Transverse colon (tissue), 3 donors: ENCODE results near the gene GJB5.
"Not testable (repeated sequence)": the region's sequence is repeated elsewhere in the genome, so short reads cannot be mapped to it uniquely, and the experiment has no call there.

Experiments used
- CTCF ChIP-seq, 5 experiments: fragments of 200-600 bp in 3 of 5; fragments of 450-650 bp in 2 of 5; sonication (generic) in 3 of 5; IDR thresholded peaks; 1 replicate in 2 of 5; 2 replicates in 3 of 5; pipeline ENCODE4 v1.5.1; 2016 to 2017; ENCODE audit warnings: antibody characterized with exemption in 5 of 5, inconsistent platforms in 3 of 5, mild to moderate bottlenecking in 2 of 5, moderate library complexity in 1 of 5
- POLR2A ChIP-seq: fragments of 450-650 bp; IDR thresholded peaks from one replicate; pipeline ENCODE4 v1.6.1; 2016; ENCODE audit warnings: antibody characterized with exemption, mild to moderate bottlenecking, moderate library complexity

GRCh38 chr1:34737236-34737635, 17.6 kb upstream of the GJB5 start:
- not testable (repeated sequence) for TF ChIP-seq POLR2A; CTCF (IDR thresholded peaks at IDR 0.05)
